GM19193 (cell line): Measurements from ENCODE around the gene FAM47A.

Experiments
- POLR2A ChIP-seq: IDR thresholded peaks from 4 replicates; pipeline ENCODE4 v1.6.1; 2011; ENCODE audit not compliant: insufficient read depth, insufficient read length; ENCODE audit errors: extremely low read depth

FAM47A gene

DNA sequence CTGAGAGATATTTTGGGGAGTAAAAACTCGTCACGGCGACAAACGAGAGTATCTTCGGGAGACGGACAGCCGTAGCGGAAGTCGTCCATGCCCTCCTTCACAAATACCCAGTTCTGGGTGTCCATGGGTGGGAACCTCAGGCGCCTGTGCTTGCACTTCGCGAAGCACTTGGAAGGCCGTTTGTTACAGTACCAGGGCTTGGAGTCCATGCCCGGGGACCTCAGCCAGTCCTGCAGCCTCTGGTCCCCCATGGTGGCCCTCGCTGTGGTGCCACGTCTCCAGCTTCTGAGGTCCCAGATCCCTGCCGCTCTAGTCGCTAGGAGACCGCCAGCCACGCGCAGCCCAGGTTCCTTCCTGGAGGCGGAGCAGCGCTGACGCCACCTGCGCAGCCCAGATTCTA lies at the start of gene FAM47A:
Gene FAM47A (minus strand): TSS at position 287 of the 400 bp plus-strand sequence. CDS start 36 bp downstream, at position 251.
- no peak for TF ChIP-seq POLR2A

DNA sequence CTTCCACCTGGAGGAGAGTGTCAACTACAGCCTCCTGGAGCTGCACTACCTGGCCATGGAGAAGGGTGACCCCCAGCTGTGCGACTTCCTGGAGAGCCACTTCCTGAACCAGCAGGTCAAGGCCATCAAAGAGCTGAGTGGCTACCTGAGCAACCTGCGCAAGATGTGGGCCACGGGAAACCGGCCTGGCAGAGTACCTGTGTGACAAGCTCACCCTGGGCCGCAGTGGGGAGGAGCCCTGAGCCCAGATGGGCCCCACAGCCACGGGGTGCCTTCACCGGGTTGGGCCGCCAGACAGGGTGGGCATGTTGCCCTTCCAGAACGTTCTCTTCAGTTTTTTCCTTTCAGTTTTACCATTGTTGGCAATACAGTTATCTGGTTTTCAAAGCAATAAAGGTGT lies 15.2 kb upstream of the FAM47A start:
- TF ChIP-seq POLR2A: no peak

DNA sequence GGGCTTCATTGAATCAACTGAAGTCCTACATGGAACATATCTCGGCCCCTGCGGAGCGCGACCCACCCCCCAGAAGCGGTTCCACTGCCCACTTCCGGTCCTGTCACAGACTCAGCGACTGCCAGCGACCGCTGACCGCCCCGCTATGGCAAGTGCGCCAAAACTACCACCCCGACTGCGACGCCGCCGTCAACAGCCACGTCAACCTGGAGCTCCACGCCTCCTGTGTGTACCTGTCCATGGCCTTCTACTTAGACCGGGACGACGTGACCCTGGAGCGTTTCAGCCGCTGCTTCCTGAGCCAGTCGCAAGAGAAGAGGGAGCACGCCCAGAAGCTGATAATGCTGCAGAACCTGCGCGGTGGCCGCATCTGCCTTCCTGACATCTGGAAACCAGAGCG lies 14.8 kb upstream of the FAM47A start:
- no peak for TF ChIP-seq POLR2A

DNA sequence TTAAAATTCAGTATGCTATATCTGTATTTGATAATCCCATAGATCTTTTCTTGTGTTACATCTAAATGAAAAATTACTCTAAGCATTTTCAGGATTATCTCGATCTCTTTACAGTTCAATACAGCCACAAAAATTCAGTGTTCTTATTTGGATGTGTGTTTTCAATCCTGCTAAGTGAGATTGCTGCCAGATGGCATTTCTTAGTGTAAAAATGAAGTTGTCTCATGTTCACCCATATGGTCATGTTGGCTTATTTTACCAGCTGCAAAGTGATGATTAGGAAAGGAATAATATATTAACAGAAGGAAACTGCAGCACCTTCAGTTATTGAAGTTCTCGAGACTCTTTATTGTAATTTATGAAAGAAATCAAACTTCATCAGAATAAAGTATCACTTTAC lies 12.1 kb upstream of the FAM47A start:
- no peak for TF ChIP-seq POLR2A

DNA sequence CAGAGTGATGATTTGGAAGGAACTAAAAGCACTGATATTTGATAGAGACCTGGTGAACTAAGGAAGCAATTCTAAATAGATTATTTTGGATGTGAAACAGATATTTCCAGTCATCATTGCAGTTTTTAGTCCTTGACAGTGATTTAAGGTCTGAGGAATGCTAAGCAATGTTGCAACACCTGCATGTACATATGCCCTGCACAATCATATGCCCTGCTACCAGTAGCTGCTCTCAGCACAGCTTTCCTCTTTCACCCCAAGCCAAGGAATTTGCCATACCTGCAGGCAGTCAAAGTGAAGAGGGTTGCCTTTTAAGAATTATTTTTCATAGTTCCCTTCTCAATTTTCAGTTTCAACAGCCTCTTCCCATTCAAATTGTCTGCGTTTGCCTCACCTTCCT lies 8.7 kb upstream of the FAM47A start:
- TF ChIP-seq POLR2A: no peak

GRCh38 chrX:34130980-34131744 lies 952 bp downstream of the FAM47A start:
- no peak for TF ChIP-seq POLR2A

GRCh38 chrX:34130501-34130900 lies 1.6 kb downstream of the FAM47A start:
- no peak for TF ChIP-seq POLR2A

DNA sequence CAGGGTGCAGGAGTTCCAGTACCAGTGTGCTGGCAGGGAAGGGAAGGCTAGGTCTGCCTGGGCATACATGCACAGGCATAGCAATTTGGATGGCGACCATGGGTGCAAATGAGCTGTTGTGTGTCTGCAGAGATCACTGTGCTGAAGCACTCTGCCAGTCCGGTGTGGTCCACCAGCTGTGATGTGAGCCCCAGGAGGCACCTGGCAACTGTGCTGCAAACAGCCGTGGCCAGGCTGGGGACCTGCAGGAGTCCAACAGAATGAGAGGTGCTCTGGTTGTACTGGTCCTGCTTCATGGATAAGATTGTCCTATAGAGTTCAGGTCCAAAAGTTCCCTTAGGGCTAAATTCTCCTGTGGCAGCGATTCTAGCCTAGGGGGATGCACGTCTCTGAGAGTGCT lies 6.1 kb downstream of the FAM47A start:
- TF ChIP-seq POLR2A: no peak

DNA sequence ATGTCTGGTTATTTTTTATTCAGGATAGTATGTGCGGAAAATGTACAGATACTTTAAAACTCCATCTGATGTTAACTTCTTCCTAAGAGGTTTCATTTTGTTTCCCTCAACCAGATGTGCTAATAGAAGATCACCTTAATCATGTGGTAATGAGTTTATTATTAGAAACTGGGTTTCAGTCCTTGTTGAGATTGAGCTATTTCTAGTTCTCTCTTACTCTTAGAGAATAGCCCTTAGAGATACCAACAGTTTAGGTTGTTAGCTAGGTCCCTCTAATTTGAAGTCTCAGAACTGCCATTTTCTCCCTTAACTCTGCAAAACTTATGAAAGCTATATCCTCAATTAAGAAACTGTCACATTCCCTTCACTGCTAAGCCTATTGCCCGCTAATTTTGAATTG lies 13.0 kb downstream of the FAM47A start:
- no peak for TF ChIP-seq POLR2A

GRCh38 chrX:34112459-34112858 lies 19.7 kb downstream of the FAM47A start:
- no peak for TF ChIP-seq POLR2A
